ENCODE data around the gene JADE2.
"Not testable (repeated sequence)": the region's sequence is repeated elsewhere in the genome, so short reads cannot be mapped to it uniquely, and the experiment has no call there.

Gene JADE2

DNA sequence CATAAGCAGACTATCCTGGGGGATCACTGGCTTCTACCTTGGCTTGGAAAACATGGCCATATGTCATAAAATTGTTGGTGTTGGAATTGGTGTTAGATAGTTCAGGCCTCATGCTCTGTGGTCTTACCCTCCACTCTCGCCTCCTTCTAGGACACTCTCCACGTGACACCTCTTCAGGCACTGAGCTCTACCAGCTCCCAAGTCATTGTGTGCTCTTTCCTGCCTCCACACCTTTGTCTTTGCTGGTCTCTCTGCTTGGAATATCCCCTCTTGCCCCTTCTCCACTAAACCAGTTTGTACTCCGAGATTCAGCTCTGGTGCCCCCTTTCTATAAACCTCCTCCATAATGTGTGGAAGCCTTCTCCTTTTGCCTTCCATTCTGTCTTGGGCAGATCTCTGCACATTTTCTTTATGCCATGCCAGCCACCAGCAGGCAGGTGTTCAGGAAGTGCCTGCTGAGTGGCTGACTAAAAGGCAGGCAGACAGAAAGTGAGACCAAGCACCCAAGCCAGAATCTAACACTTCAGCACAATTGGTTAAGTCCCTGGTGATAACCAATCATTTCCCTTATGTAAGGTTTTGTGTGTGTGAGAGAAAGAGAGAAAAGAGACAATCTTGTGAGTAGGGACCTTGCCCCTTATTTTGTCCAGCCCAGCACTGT lies 69.5 kb downstream of the JADE2 start:
- FAIRE-seq, result no peak

GRCh38 chr5:134595458-134595838 lies 70.0 kb downstream of the JADE2 start:
- FAIRE-seq, result no peak

GRCh38 chr5:134599820-134600219 lies 74.3 kb downstream of the JADE2 start:
- FAIRE-seq, result not testable (repeated sequence)

DNA sequence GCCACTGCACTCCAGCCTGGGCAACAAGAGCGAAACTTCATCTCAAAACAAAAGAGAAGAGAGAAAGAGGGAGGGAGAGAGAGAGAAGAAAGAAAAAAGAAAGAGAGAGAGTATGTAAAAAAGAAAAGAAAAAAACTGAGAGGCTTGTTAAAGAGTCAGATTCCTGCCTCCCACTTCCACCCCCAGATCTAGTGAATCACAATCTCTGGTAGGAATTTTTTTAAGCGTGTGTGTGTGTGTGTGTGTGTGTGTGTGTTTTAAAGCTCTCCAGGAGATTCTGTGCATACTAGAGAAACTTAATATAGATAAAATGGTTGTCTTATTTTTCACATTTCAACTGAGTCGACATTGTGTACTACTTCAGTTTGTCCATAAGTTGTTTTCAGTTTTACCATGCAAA lies 75.1 kb downstream of the JADE2 start:
- no peak for FAIRE-seq

- FAIRE-seq, result no peak
These were observed 77.6 kb downstream of the JADE2 start for GRCh38 chr5:134603059-134603458.

- FAIRE-seq, result no peak
These were observed 79.4 kb downstream of the JADE2 start for GRCh38 chr5:134604908-134605307.

GRCh38 chr5:134606726-134607125 lies 81.3 kb downstream of the JADE2 start:
- FAIRE-seq, result no peak

- no peak for FAIRE-seq
These were observed 83.1 kb downstream of the JADE2 start for GRCh38 chr5:134608555-134608954.

DNA sequence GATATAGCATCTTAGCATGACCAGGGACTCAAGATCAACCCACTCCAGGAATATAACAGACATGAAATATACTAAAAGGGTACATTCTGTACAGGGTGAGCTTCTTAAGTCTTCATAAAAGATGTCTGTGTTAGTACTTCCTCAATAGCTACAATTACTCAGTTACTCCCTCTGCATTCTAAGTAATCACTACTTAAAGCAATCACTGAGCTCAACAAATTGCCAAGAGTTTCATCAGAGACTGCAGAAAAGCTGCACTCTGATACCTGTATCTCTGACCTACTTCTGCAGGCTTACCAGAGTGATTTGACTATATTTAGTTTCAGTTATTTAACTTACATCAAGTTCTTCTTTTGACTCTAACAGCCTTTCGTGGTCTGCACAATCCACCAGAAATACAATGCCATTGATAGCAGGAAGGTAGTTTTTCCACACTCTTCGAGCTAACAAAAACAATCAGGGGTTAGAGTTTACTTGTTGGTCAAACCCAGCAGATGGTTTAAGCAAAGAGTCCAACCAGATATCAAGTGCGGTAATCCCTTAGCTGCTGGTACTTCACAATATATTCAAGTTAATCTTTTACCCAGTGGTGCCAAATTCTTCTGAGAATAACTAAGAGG lies 83.9 kb downstream of the JADE2 start:
- FAIRE-seq, result no peak

GRCh38 chr5:134610725-134611124 lies 85.3 kb downstream of the JADE2 start:
- no peak for FAIRE-seq

DNA sequence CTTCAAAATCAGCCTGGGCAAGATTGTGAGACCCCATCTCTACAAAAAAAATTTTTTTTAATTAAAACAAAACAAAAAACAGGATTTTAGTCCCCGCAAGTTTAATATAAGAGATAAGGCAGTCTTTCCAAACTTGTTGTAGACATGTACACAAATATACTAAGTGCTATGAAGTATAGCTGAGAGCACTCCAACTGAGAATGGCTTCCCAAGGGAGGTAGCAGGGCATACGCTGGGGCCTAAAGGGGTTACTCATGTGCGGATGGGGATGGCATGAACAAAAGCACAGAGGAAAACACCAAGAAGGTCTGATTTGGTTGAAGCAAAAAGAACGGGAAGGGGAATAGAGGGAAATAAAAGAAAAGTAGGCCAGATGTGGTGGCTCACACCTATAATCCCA lies 86.0 kb downstream of the JADE2 start:
- FAIRE-seq, result no peak

DNA sequence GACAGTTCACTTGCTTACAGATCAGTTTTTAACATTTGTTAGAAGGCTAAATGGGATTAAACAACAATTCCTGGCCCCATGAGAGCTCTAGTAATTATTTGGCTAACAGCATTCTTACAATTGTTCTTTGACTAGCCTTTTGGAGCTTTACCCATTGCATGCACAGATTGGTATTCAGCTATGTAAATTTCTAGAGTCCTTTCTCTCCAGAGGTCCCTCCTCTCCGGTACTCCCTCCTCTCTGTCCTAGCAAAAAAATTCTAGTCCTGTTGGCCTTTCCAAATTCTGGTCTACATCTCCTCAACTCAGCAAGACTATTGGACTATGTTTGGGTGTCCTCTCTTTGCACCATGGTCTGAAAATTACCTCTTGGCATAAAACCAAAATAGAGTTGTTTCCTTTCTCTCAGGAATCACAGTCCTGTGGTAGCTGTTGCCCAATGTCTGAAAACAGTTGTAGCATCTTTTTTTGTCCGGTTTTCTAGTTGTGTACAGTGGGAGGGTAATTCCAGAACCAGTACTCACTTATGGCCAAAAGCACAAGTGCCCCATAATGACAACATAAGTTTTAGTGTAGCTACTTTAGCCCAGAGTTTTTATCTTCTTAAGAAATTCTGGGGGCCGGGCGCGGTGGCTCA lies 89.1 kb downstream of the JADE2 start:
- no peak for FAIRE-seq

DNA sequence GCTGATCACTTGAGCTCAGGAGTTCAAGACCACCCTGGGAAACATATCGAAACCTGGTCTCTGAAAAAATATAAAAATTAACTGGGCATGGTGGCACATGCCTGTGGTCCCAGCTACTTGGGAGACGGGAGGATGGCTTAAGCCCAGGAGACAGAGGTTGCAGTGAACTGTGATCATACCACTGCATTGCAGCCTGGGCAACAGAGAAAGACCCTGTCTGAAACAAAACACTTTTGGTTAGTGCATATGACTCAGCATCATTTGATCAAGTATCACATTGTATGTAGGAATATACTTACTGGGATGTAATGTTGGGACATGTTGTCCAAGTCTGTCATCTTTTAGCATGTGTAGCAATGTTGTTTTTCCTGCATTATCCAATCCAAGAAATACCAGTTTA lies 95.2 kb downstream of the JADE2 start:
- no peak for FAIRE-seq

DNA sequence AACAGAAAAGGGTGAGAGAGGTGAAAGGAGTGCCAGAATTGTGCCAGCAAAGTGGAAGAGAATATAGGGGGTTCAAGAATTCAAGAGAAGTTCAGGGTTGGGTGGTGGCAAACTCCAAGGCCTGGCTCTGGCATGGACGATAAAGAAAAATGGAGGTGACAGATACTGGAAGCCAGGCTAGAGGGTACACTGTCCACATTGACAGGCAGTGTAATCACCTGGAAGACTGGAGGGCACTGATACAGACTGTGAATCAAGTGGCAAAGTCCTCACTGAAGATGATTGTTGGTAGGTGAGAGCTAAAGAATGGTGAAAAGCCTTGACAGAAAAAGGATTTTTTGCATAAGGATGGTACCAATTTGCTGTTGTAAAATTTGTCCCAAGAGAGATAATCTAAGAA lies 100.1 kb downstream of the JADE2 start:
- FAIRE-seq, result no peak

GRCh38 chr5:134626369-134627014 lies 101.0 kb downstream of the JADE2 start:
- no peak for FAIRE-seq
